H1 (cell line): ENCODE data around the gene RIMBP2.

Experiments used
- CEBPB ChIP-seq: IDR thresholded peaks from 2 replicates; pipeline ENCODE4 v1.6.1; 2012; ENCODE audit warnings: low read depth, low read length
- RAD21 ChIP-seq, 2 experiments: IDR thresholded peaks in 1 of 2; conservative IDR thresholded peaks in 1 of 2; 2 replicates each; pipeline ENCODE4 v1.6.1; 2011; ENCODE audit warnings: low read depth in 2 of 2, low read length in 2 of 2, improper control_type of control experiment in 1 of 2, inconsistent platforms in 1 of 2, mild to moderate bottlenecking in 1 of 2, moderate library complexity in 1 of 2
- RFX5 ChIP-seq: IDR thresholded peaks from 2 replicates; pipeline ENCODE4 v1.6.1; 2011; ENCODE audit warnings: low read depth, low read length, improper control_type of control experiment, borderline replicate concordance
- RXRA ChIP-seq: IDR thresholded peaks from 2 replicates; pipeline ENCODE4 v1.6.1; 2011; ENCODE audit warnings: low read depth, mild to moderate bottlenecking, low read length, moderate library complexity; ENCODE audit not compliant: insufficient read depth
- TF ChIP-seq, protein P1 (sequence below), 3 experiments: IDR thresholded peaks; 1 replicate in 2 of 3; 2 replicates in 1 of 3; pipeline versions ENCODE4 v1.5.1 to v1.6.1; 2011; ENCODE audit warnings: low read length in 3 of 3, mild to moderate bottlenecking in 3 of 3, inconsistent platforms in 2 of 3, low read depth in 1 of 3, moderate library complexity in 1 of 3; ENCODE audit not compliant: insufficient read depth in 1 of 3; ENCODE audit errors: control extremely low read depth in 1 of 3

DNA sequence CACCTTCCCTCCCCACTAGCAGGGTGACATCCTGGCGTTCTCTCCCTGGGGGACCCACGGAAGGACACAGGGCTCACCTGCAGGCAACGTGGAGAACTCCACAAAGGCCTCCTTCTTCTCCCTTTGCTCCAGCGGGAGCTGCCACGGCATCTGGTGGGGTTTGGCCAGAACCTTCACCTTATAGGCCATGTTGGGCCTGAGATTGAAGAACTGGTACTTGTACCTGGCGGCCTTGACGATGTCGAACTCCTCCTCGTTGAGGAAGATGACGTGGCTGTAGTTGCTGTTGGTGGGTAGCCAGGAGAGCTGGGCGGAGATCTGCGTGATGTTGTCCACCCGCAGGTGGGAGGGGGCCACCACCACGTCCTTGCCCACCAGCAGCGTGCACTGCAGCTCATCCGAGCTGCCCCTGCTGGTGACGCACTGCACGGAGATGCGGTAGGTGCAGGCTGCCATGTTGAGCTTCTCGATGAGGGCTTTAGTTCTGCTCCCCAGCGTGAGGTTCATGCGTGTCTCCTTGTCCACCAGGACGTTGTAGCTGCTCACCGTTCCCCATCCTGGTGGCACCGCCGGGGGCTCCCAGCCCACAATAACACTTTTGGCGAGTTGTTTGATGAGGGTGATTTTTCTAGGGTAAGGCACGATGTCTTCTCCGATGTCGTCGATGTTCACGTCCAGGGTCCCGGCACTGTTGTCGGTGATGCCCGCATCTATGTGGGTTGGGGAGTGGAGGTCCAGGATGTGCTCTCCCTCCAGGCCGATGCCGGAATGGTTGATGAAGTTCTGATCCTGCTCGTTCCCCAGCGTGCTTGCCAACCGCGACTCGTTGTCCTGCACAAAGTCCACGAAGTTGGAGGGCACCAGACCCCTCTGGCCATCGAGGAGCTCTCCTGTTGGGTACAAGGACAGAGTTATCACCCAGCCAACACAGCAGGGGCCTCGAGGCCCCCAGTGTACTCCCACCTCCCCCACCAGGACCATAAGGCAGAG lies 274.0 kb downstream of the RIMBP2 start:
- TF ChIP-seq RAD21 (IDR thresholded peaks at IDR 0.05 in 1 of 2, conservative IDR thresholded peaks at IDR 0.05 in 1 of 2; ENCODE audit: low read depth in 2 of 2, low read length in 2 of 2) (no peak), RXRA (no peak), CEBPB (no peak), RFX5 (no peak)
- TF ChIP-seq, protein P1, sequence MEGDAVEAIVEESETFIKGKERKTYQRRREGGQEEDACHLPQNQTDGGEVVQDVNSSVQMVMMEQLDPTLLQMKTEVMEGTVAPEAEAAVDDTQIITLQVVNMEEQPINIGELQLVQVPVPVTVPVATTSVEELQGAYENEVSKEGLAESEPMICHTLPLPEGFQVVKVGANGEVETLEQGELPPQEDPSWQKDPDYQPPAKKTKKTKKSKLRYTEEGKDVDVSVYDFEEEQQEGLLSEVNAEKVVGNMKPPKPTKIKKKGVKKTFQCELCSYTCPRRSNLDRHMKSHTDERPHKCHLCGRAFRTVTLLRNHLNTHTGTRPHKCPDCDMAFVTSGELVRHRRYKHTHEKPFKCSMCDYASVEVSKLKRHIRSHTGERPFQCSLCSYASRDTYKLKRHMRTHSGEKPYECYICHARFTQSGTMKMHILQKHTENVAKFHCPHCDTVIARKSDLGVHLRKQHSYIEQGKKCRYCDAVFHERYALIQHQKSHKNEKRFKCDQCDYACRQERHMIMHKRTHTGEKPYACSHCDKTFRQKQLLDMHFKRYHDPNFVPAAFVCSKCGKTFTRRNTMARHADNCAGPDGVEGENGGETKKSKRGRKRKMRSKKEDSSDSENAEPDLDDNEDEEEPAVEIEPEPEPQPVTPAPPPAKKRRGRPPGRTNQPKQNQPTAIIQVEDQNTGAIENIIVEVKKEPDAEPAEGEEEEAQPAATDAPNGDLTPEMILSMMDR (IDR thresholded peaks at IDR 0.05; ENCODE audit: control extremely low read depth in 1 of 3, insufficient read depth in 1 of 3, low read depth in 1 of 3, low read length in 3 of 3), result no peak
